Mesothelial cell of epicardium (in vitro differentiated cells): Measurements from ENCODE around the gene FKBP2. TPM values are rescaled to one million over a fixed set of nuclear protein-coding genes. Genes with fewer than 3 reads are reported as not detected.

ENCODE experiments used
- DNase-seq, 2 experiments: peaks; one replicate each; pipeline ENCODE4 v3.0.0; 2021; ENCODE audit warnings: low spot score in 2 of 2; ENCODE audit not compliant: unreplicated experiment in 2 of 2
- H3K27ac Mint-ChIP-seq: 2 replicates; pipeline ENCODE4 v1.8.0; 2021; ENCODE audit warnings: mixed read lengths
- H3K27me3 Mint-ChIP-seq: 2 replicates; pipeline ENCODE4 v1.8.0; 2021; ENCODE audit warnings: low read depth, mixed read lengths
- H3K36me3 Mint-ChIP-seq: 2 replicates; pipeline ENCODE4 v1.8.0; 2021; ENCODE audit warnings: mixed read lengths
- H3K4me1 Mint-ChIP-seq: 2 replicates; pipeline ENCODE4 v1.8.0; 2021; ENCODE audit warnings: mixed read lengths
- H3K4me3 Mint-ChIP-seq: 2 replicates; pipeline ENCODE4 v1.8.0; 2021; ENCODE audit warnings: mild to moderate bottlenecking, moderate library complexity, mixed read lengths
- H3K9me3 Mint-ChIP-seq: 2 replicates; pipeline ENCODE4 v1.8.0; 2021; ENCODE audit warnings: mixed read lengths
- total RNA-seq: library from RNA; stranded (reverse); gene quantifications from 3 replicates; pipeline ENCODE4 v1.2.1, GENCODE V29; 2021
- TF ChIP-seq, protein P1 (sequence below): fragments of 200-600 bp; sonication (generic); IDR thresholded peaks from one replicate; pipeline ENCODE4 v1.5.0; 2021; ENCODE audit warnings: antibody characterized with exemption; ENCODE audit not compliant: unreplicated experiment

The FKBP2 gene
- total RNA-seq, 1 donor from 2014 or later: 36.4 TPM

DNA sequence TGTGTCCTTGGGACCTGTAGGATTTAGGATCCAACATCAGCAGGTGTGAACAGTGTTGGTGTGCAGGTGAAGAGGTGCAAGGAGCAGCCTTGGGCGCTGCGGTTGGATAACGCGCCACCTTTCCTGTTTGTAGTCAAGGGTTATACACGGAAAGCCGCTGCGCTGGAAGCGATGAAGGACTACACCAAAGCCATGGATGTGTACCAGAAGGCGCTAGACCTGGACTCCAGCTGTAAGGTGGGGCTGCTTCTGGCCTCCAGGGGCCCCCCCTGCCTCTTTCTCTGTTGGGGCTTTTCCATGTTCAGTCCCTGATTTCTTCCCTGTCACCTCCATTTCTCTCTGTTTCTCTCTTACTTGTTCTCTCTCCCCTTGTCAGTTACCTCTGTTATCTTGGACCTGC lies 37.9 kb upstream of the FKBP2 start:
- Mint-ChIP-seq H3K9me3 (no peaks in the 10 kb centered on the region), H3K4me3 (no peak overlapping the region), H3K36me3 (peaks cover 32% of the 10 kb centered on the region), H3K27me3 (no peaks in the 10 kb centered on the region), H3K27ac (no peak overlapping the region), H3K4me1 (peaks cover 9% of the 10 kb centered on the region)
- no peak for DNase-seq
- TF ChIP-seq, protein P1, sequence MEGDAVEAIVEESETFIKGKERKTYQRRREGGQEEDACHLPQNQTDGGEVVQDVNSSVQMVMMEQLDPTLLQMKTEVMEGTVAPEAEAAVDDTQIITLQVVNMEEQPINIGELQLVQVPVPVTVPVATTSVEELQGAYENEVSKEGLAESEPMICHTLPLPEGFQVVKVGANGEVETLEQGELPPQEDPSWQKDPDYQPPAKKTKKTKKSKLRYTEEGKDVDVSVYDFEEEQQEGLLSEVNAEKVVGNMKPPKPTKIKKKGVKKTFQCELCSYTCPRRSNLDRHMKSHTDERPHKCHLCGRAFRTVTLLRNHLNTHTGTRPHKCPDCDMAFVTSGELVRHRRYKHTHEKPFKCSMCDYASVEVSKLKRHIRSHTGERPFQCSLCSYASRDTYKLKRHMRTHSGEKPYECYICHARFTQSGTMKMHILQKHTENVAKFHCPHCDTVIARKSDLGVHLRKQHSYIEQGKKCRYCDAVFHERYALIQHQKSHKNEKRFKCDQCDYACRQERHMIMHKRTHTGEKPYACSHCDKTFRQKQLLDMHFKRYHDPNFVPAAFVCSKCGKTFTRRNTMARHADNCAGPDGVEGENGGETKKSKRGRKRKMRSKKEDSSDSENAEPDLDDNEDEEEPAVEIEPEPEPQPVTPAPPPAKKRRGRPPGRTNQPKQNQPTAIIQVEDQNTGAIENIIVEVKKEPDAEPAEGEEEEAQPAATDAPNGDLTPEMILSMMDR: no peak

DNA sequence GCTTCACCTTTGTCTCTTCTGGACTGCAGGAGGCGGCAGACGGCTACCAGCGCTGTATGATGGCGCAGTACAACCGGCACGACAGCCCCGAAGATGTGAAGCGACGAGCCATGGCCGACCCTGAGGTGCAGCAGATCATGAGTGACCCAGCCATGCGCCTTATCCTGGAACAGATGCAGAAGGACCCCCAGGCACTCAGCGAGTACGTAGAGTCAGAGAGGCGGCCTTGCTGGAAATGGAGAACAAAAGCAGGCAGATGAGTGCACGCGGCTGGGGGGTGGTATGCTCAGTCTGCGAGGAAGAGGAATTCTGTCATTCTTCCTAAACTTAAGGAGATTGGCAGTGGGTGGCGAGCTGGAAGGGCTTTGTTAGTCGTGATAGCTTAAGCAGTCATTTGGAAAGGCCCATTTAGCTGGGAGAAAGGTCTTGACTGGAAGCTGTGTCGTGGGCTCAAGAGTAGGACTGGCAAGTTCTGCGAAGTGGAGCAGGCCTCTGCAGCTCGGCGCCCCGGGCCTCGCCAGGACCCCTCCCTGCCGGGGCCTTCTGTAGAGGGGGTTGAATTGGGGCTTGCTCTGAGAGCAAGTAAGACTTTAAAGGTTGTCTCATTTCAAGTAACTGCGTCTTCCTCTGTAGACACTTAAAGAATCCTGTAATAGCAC lies 37.3 kb upstream of the FKBP2 start:
- Mint-ChIP-seq H3K27ac (peak overlapping the region; percentile 67), H3K4me1 (peaks cover 9% of the 10 kb centered on the region)

DNA sequence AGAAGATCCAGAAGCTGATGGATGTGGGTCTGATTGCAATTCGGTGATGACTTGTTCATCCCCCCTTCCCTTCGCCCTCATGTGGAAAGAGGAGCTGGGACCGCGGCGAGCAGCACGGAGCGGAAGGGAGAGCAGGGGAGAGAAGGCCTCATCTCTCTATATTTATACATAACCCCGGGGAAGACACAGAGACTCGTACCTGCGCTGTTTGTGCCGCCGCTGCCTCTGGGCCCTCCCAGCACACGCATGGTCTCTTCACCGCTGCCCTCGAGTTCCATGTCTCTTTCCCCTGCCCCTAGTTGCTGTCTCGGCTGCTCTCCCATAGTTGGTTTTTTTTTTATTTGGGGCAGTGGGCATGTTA lies 36.8 kb upstream of the FKBP2 start:
- Mint-ChIP-seq H3K27ac (peak overlapping the region; percentile 67), H3K9me3 (no peaks in the 10 kb centered on the region), H3K27me3 (no peaks in the 10 kb centered on the region), H3K4me1 (peaks cover 9% of the 10 kb centered on the region), H3K4me3 (no peak overlapping the region), H3K36me3 (peaks cover 32% of the 10 kb centered on the region)
- no peak for DNase-seq
- TF ChIP-seq, protein P1: no peak

More for the DNA sequence above, 37.3 kb upstream of the FKBP2 start:
- Mint-ChIP-seq H3K4me3 (no peak overlapping the region), H3K36me3 (peaks cover 32% of the 10 kb centered on the region), H3K27me3 (no peaks in the 10 kb centered on the region), H3K9me3 (no peaks in the 10 kb centered on the region)
- no peak for DNase-seq
- TF ChIP-seq, protein P1: no peak

DNA sequence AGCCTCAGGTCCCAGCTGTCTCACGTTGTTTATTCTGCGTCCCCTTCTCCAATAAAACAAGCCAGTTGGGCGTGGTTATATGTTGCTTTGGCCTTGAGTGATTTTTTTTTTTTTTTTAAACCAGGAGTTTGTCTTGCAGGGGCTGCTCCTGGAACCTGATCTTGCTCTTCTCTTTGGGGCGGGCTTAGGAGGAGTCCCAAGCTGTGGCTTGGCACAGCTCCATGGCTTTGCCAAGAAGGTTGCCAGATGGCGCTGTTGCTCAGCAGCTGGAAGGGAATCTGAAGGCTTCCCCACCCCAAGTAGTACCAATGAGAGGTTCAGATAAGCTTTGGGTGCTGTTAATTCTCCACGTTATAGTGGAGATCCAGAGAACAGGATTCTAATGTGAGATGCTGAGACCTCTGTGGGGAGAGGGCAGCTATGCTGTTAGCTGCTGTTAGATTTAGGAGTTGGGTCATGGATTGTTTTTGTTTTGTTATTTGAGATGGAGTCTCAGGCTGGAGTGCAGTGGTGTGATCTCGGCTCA lies 36.4 kb upstream of the FKBP2 start:
- Mint-ChIP-seq H3K9me3 (no peaks in the 10 kb centered on the region), H3K4me3 (no peak overlapping the region), H3K36me3 (peaks cover 32% of the 10 kb centered on the region), H3K4me1 (peaks cover 9% of the 10 kb centered on the region), H3K27me3 (no peaks in the 10 kb centered on the region), H3K27ac (peak overlapping the region; percentile 67)
- DNase-seq: peak in 1 of 2 experiments; percentile 59
- TF ChIP-seq, protein P1: no peak

DNA sequence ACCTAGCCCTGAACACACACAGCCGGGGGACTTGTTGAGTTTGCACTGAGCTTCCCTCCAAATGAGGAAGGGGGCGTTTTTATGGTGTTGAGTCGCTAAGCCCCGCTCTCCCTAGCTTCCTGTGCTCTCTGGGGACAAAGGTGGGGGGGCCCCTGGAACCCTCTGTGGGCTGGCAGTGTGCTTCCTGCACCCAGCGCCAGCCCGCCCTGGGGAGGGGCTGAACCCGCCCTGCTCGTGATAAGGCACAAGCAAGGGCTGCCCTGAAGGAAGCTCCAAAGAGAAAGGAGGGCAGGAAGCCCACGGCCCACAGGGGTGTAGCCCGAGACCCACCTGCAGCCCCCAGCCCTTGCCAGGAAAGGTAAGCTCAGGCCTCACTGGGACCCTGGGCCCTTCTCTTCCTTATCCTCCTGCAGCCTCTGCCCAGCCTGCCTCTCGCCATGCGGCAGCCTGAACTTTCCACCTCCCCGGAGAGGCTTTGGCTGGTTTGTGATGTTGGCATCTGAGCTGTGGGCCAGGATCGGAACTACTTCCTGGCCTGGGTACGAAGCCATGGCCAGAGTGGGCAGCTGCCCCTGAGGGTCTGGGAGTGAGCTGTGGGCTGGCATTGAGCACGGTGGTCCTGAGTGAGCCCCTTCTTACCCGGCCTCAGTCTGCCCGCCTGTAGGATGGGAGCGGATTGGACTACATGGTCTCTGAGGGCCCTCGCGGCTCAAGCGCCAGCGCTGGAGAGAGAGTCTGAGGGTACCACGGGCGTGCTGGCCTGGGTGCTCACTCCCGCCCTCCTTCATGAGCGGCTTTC lies 34.2 kb upstream of the FKBP2 start, which contains the start of gene FERMT3:
Gene FERMT3, plus strand, starts transcription at position 265 of the 799 bp plus-strand sequence. CDS start 644 bp downstream, outside the sequence.
- Mint-ChIP-seq H3K27ac (peak within 1 kb of the TSS; percentile 66), H3K4me1 (peaks cover 9% of the 10 kb centered on the region), H3K4me3 (no peak within 1 kb of the TSS), H3K27me3 (no peaks in the 10 kb centered on the region), H3K9me3 (no peaks in the 10 kb centered on the region), H3K36me3 (peaks cover 21% of the 10 kb centered on the region)
- DNase-seq: no peak
- TF ChIP-seq, protein P1: no peak
